GM18858 (cell line): ENCODE measurements around the gene MRPS16.

Experiments used
- ATAC-seq: cut with Tn5 transposase; IDR thresholded peaks from one replicate; pipeline ENCODE4 v1.9.1; 2021; ENCODE audit not compliant: unreplicated experiment

Gene MRPS16

GRCh38 chr10:73205081-73205480 is 47.4 kb downstream of the MRPS16 start:
- ATAC-seq = no peak
